Right atrium auricular region (tissue), 2 donors: ENCODE measurements around the gene TP53I3. TPM values are rescaled to one million over a fixed set of nuclear protein-coding genes. Genes with fewer than 3 reads are reported as not detected.

ENCODE experiments used
- DNase-seq: peaks from one replicate; pipeline ENCODE4 v3.0.0-alpha.2; 2019; ENCODE audit warnings: low spot score
- H3K27ac ChIP-seq, 2 donors: fragments of 200-600 bp; sonication (generic); 1 replicate in 1 of 2; 2 replicates in 1 of 2; pipeline ENCODE4 v1.5.1; 2016 to 2019
- H3K27me3 ChIP-seq, 2 donors: fragments of 200-600 bp; sonication (generic); one replicate each; pipeline versions ENCODE4 v1.5.1 to v1.6.0; 2017 to 2019
- H3K36me3 ChIP-seq: fragments of 200-600 bp; sonication (generic); one replicate; pipeline ENCODE4 v1.5.1; 2016
- H3K4me1 ChIP-seq, 2 donors: fragments of 200-600 bp; sonication (generic); one replicate each; pipeline versions ENCODE4 v1.5.1 to v1.6.0; 2017 to 2019
- H3K4me3 ChIP-seq, 2 donors: fragments of 200-600 bp; sonication (generic); 1 replicate in 1 of 2; 2 replicates in 1 of 2; pipeline ENCODE4 v1.5.1; 2017 to 2019; ENCODE audit warnings: mild to moderate bottlenecking in 1 of 2, moderate library complexity in 1 of 2
- H3K9me3 ChIP-seq, 2 donors: fragments of 200-600 bp; sonication (generic); one replicate each; pipeline ENCODE4 v1.5.1; 2019
- total RNA-seq, 2 donors: library from RNA; depleted of rRNA; stranded (reverse); fragments of >200 nt; gene quantifications; one replicate each; pipeline ENCODE4 v1.1.0, GENCODE V29; 2016
- TF ChIP-seq, protein P1 (sequence below), 2 donors: fragments of 200-600 bp; sonication (generic); IDR thresholded peaks; one replicate each; pipeline ENCODE4 v1.5.1; 2019; ENCODE audit warnings: antibody characterized with exemption in 2 of 2

The TP53I3 gene
- total RNA-seq, 2 donors from 2014 or later: 8.0 to 8.7 TPM

DNA sequence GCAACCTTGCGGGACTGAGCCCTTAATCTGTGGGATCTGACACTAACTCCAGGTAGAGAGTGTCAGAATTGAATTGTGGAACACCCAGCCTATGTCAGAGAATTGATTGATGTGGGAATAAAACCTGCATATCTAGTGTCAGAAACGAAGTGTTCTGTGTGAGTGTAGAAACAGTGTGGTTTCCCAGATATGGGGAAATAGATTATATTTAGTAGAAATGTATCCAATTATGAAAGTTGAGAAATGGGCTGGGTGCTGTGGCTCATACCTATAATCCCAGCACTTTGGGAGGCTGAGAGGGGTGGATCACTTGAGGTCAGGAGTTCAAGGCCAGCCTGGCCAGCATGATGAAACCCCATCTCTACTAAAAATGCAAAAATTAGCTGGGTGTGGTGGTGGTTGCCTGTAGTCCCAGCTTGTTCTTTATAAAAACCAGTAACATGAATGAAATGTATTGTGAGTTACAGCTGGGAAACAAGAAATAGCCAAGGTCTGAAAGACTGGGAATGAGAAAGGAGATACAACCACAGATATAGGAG, 4.3 kb upstream of the TP53I3 start:
- TF ChIP-seq, protein P1, sequence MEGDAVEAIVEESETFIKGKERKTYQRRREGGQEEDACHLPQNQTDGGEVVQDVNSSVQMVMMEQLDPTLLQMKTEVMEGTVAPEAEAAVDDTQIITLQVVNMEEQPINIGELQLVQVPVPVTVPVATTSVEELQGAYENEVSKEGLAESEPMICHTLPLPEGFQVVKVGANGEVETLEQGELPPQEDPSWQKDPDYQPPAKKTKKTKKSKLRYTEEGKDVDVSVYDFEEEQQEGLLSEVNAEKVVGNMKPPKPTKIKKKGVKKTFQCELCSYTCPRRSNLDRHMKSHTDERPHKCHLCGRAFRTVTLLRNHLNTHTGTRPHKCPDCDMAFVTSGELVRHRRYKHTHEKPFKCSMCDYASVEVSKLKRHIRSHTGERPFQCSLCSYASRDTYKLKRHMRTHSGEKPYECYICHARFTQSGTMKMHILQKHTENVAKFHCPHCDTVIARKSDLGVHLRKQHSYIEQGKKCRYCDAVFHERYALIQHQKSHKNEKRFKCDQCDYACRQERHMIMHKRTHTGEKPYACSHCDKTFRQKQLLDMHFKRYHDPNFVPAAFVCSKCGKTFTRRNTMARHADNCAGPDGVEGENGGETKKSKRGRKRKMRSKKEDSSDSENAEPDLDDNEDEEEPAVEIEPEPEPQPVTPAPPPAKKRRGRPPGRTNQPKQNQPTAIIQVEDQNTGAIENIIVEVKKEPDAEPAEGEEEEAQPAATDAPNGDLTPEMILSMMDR (IDR thresholded peaks at IDR 0.05): no peak
- Histone ChIP-seq H3K4me3 (no peak overlapping the region), H3K4me1 (peaks cover 0 to 7% of the 10 kb centered on the region in 2 donors), H3K27ac (no peak overlapping the region), H3K9me3 (no peaks in the 10 kb centered on the region), H3K27me3 (no peaks in the 10 kb centered on the region), H3K36me3 (no peaks in the 10 kb centered on the region)
- no peak for DNase-seq

DNA sequence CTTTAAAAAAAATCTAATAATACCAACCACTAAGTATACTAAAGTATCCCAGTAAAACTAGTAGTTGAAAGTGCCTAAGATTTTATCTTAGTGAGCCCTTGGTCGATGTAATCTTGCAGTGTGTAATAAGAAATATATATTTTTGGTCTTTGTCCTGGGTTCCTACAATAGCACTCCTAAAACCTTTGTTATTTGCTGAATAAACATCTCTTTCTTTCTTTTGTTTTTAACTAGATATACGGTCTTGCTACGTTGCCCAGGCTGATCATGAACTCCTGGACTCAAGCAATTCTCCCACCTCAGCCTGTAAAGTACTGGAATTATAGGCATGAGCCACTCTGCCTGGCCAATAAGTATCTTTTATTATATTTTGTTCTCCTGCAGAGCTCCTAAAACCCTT, 2.4 kb upstream of the TP53I3 start:
- no peak for DNase-seq
- Histone ChIP-seq H3K9me3 (no peaks in the 10 kb centered on the region), H3K4me1 (peaks cover 0 to 18% of the 10 kb centered on the region in 2 donors), H3K27me3 (no peaks in the 10 kb centered on the region), H3K36me3 (peaks cover 4% of the 10 kb centered on the region), H3K4me3 (no peak overlapping the region), H3K27ac (no peak overlapping the region)
- TF ChIP-seq, protein P1 (IDR thresholded peaks at IDR 0.05): no peak

DNA sequence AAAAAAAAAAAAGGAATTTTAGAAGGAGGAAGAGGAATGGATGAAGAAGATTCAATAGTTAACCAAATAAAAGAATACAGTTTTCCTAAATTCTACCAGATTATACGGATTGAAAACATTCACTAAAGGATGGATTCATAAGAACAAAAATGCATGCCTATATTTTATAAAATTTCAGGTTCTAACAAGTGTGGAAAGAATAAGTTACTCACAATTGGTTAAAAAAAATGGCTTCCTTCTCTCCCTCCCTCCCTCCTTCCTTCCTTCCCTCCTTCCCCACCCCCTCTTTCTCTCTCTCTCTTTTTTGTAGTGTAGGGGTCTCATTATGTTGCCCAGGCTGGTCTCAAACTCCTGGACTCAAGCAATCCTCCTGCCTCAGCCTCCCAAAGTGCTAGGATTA, 1.6 kb upstream of the TP53I3 start:
- Histone ChIP-seq H3K36me3 (peaks cover 6% of the 10 kb centered on the region), H3K4me1 (peaks cover 0 to 18% of the 10 kb centered on the region in 2 donors), H3K4me3 (no peak overlapping the region), H3K27ac (no peak overlapping the region), H3K27me3 (no peaks in the 10 kb centered on the region), H3K9me3 (no peaks in the 10 kb centered on the region)
- TF ChIP-seq, protein P1 (IDR thresholded peaks at IDR 0.05): no peak
- no peak for DNase-seq

- TF ChIP-seq, protein P1 (IDR thresholded peaks at IDR 0.05): no peak
- H3K9me3 ChIP-seq: no peaks in the 10 kb centered on the region
- H3K4me3 ChIP-seq: peak overlapping the region; percentile 50 to 63
- H3K27ac ChIP-seq: peak overlapping the region; percentile 83 to 90
- H3K36me3 ChIP-seq: peaks cover 6% of the 10 kb centered on the region
- H3K4me1 ChIP-seq: peaks cover 0 to 18% of the 10 kb centered on the region in 2 donors
- no peaks in the 10 kb centered on the region for H3K27me3 ChIP-seq
- no peak for DNase-seq
Observed at GRCh38 chr2:24085200-24085489, 511 bp upstream of the TP53I3 start.

DNA sequence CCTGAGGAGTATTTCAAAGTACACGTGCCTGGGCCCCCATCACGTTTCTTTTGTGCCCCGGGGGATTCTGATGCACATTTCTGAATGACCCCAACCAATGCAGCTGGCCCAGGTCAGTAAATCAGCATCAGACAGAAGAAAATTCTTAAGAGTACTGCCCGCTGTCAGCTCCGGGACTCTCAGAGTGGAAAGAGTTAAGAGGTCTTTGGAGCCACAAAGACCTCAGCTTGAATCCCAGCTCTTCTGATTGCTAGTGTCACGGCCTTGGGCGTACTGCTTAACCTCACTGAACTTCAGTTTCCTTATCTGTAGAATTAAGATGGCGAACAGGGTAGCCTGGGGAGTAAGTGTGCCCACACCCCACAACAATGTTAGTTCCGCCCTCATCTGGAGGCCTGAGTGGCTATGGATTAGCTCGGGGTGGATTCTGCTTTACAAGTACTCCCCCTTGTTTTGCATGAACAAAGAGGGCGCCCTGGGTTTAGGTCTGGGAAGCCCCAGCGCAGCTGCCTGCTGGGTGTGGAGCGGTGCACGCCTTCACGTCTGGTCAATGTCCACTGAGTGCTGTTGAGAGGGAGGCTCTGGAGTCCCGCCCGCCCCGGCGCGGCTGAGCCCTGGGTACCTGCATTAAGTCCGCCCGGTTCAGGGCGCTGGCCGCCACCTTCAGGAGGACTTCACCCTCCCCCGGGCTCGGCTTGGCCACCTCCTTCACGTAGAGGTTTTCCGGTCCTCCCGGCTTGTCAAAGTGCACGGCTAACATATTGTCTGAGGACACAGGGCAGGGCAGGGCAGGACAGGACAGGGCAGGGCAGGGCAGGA, 858 bp downstream of the TP53I3 start:
- DNase-seq: peak; percentile 81
- peak overlapping the region; percentile 50 to 63 for H3K4me3 ChIP-seq
- no peaks in the 10 kb centered on the region for H3K27me3 ChIP-seq
- H3K27ac ChIP-seq: peak overlapping the region; percentile 83 to 90
- H3K9me3 ChIP-seq: no peaks in the 10 kb centered on the region
- H3K4me1 ChIP-seq: peaks cover 0 to 18% of the 10 kb centered on the region in 2 donors
- TF ChIP-seq, protein P1 (IDR thresholded peaks at IDR 0.05): no peak
- H3K36me3 ChIP-seq: peaks cover 6% of the 10 kb centered on the region
